NAMALWA (cell line): Measurements from ENCODE around the gene MRPS14.
"Not testable (repeated sequence)": the region's sequence is repeated elsewhere in the genome, so short reads cannot be mapped to it uniquely, and the experiment has no call there.

ENCODE experiments used
- DNase-seq: peaks from one replicate; pipeline ENCODE4 v3.0.0-alpha.2; 2015; ENCODE audit warnings: low spot score

The MRPS14 gene

GRCh38 chr1:175023043-175023921, at the start of gene MRPS14:
MRPS14 (minus strand) TSS chr1:175023425; CDS start chr1:175023408, 17 bp downstream.
- DNase-seq, result peak; percentile 100

GRCh38 chr1:175072099-175072951, 49.1 kb upstream of the MRPS14 start:
- no peak for DNase-seq

GRCh38 chr1:175071276-175071943, 48.2 kb upstream of the MRPS14 start:
- DNase-seq, result no peak

DNA sequence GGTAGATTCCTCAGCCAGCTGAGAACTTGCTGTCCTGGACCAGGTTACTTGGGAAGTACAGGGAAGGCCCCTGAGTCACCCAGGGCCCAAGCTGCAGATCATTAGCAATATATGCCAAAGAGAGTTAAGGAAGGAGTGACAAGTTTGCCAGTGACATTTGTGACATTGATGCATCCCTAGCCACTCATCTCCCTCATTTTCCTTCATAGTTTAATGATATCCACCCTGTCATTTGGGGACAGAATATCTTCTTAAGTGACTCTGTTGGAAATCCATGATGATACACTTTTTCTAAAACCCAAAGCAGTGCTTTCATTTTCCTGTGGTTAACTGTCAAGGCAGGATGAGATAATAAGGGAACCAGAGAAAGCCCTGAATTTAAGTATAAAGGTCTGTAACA, 47.6 kb upstream of the MRPS14 start:
- DNase-seq, result no peak

- no peak for DNase-seq
Observed at GRCh38 chr1:175067362-175068106, 44.3 kb upstream of the MRPS14 start, which contains the start of gene TNN. TNN (plus strand) TSS chr1:175067833; CDS start chr1:175077419, 9,586 bp downstream.

GRCh38 chr1:175062858-175063257, 39.6 kb upstream of the MRPS14 start:
- DNase-seq, result no peak

- no peak for DNase-seq
Observed at GRCh38 chr1:175062339-175062738, 39.1 kb upstream of the MRPS14 start.

DNA sequence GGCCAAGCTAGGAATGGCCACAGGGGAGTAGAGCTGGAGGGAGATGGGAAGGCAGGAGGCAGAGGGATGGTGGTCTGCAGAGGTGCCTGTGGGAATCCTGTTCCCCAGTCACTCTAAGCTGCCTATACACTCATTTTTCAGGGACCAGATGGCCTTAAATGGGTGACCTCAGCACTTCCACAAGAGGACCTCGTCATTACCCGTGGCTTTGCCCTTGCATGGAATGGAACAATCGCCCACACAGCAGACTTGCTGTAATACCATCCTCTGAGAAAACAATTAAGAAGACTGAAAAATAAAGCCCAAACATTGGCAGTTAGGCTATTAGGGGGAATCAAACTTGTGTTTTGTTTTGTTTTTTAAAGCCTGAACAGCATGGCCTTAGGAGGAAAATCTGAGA, 31.5 kb upstream of the MRPS14 start:
- no peak for DNase-seq

GRCh38 chr1:175050992-175051391, 27.8 kb upstream of the MRPS14 start:
- no peak for DNase-seq

GRCh38 chr1:175045519-175045918, 22.3 kb upstream of the MRPS14 start:
- DNase-seq, result no peak

DNA sequence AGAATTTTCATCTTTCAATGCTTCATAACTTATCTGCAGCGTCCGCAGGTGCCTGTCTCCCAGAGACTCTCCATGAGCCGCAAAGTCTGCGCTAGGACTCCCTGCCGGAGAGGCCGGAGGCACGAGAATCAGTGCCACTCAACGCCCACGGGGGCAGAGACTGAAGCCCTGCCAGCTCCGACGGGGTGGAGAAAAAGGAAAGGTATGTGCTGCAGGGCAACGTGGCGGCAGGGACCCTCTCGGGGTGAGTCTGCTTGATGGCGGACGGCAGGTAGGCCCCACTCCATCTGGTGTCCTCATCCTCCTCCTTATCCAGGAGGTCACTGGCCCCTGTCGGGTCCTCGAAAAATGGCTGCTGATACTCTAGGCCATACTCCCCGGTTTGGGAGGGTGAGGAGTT, 21.9 kb upstream of the MRPS14 start:
- no peak for DNase-seq

DNA sequence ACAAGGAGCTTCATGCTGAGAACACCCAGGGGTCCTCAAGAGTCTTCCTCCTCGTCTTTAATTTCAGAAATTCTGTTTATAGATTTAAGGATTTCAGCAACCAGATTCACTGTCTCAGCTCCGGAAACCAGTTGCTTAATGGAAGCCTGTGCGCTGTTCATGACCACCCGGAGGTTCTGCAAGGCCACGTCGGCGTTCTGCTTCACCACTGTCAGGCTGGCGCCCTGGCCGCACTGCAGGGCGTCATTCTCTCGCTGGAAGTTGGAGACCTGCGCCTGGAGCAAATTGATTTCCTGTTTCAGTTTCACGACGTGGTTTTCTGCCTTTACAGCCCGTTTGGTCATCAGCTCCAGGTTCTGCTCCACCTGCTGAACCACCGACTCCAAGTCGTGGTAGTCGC, 21.4 kb upstream of the MRPS14 start:
- DNase-seq, result not testable (repeated sequence)

GRCh38 chr1:175043824-175044223, 20.6 kb upstream of the MRPS14 start:
- no peak for DNase-seq

DNA sequence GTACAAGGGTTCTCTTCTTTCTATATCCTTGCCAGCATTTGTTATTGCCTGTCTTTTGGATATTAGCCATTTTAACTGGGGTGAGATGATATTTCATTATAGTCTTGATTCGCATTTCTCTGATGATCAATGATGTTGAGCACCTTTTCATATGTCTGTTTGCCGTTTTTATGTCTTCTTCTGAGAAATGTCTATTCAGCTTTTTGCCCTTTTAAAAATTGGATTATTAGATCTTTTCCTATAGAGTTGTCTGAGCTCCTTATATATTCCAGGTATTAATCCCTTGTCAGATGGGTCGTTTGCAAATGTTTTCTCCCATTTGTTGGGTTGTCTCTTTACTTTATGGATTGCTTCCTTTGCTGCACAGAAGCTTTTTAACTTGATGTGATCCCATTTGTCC, 19.4 kb upstream of the MRPS14 start:
- DNase-seq, result no peak

DNA sequence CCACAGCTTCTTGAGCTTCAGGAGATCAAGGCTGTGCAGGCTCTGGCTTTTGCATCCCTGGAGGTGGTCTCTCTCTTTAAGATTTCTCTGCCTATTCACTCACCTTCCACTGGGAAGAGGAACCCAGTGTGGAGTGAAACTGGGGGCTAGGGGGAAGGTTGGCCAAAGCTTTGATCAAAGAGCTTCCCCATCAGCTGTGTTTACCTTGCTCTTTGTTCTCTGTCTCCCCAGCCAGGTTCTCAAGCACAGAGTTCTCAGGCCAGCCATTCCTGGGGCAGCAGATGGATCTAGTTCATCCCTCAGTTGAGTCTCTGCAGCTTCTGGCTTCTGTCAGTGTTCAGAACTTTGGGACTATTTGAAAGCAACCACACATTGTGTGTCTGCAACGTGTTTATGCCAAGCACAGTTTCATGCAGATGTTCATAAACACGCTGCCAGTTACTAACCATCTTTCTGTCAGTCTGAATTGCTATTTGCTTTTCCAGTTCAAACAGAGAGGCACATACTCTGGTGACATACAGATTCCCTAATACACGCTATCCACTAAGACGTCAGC, 17.2 kb upstream of the MRPS14 start:
- no peak for DNase-seq

GRCh38 chr1:175037416-175037815, 14.2 kb upstream of the MRPS14 start:
- DNase-seq, result no peak

- DNase-seq, result no peak
Observed at GRCh38 chr1:175036476-175036875, 13.3 kb upstream of the MRPS14 start.

- no peak for DNase-seq
Observed at GRCh38 chr1:175035865-175036264, 12.6 kb upstream of the MRPS14 start.

DNA sequence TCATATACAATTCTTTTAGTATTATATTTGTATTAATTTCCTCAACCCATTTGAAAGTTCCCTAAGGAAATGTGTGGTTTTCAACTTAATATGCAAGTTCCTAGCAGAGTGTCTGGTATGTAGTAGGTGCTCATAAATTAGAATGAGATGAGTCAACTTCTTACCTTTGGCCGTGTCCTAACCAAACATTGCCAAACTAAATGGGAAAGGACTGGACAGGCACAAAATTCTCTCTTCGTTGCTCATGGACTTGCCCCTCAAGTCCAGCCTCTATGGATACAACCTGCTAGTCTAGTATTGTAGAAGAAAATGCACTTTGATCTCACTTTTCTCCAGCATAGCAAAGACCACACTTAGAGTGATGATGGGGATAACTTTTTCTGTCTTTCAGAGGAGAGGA, 11.6 kb upstream of the MRPS14 start:
- DNase-seq, result no peak

DNA sequence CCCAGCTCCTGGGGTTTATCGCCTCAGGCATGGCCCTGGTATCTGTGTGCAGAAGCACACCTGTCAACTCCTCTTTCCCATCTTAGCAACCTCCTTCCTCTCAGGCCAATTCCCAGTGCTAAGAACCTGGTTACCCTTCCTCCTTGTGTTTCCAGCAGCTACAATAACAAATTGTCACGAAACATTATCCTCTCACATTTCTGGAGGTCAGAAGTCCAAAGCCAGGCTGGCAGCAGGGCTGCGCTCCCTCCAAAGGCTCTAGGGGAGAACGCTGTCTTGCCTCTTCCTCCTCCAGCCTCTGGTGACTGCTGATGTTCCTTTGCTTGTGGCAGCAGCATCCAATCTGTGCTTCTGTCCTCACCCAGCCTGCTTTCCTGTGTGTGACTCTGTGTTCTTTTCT, 10.7 kb upstream of the MRPS14 start:
- DNase-seq, result no peak

DNA sequence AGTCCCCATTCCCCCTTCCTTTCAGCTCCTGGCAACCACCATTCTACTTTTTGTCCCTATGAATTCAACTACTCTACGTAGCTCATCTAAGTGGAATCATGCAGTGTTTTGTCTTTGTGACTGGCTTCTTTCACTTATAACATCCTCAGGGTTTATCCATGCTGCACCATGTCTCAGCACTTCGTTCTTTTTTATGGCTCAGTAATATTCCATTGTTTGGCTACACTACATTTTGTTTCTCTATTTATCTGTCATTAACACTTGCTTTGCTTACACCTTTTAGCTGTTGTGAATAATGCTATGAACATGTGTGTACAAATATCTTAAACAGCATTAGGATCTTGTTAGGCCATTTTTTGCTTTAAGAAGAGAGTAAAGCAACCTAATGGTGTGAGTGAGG, 1.5 kb upstream of the MRPS14 start:
- DNase-seq, result no peak

- DNase-seq, result not testable (repeated sequence)
Observed at GRCh38 chr1:175023922-175024242, 657 bp upstream of the MRPS14 start.
